Measurements from ENCODE around the gene TMEM25. TPM values are rescaled to one million over a fixed set of nuclear protein-coding genes. Genes with fewer than 3 reads are reported as not detected.
"Not testable (repeated sequence)": the region's sequence is repeated elsewhere in the genome, so short reads cannot be mapped to it uniquely, and the experiment has no call there.

The TMEM25 gene
- polyA plus RNA-seq, 1 donor: 22.1 TPM

GRCh38 chr11:118532852-118533768 lies 2.1 kb downstream of the TMEM25 start:
- no peak for DNase-seq

GRCh38 chr11:118533769-118534729 lies 3.1 kb downstream of the TMEM25 start:
- no peak for DNase-seq

DNA sequence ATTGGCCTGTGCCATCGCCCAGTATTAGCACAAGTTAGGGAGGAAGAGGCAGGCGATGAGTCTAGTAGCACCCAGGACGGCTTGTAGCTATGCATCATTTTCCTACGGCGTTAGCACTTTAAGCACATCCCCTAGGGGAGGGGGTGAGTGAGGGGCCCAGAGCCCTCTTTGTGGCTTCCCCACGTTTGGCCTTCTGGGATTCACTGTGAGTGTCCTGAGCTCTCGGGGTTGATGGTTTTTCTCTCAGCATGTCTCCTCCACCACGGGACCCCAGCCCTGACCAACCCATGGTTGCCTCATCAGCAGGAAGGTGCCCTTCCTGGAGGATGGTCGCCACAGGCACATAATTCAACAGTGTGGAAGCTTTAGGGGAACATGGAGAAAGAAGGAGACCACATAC lies 4.3 kb downstream of the TMEM25 start:
- no peak for DNase-seq

DNA sequence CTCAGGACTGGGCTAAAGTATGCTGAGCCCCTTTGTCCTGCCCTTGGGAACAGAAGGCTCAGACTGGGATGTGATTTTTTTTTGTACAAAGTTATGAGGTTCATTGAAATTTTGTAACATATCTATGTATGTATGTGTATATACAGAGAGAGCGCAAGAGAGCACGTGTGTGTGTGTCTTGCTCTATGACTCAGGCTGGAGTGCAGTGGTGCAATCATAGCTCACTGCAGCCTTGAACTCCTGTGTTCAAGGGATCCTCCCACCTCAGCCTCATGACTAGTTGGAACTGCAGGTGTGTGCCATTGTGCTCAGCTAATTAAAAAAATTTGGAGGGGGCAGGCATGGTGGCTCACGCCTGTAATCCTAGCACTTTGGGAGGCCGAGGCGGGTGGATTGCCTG lies 5.7 kb downstream of the TMEM25 start:
- no peak for DNase-seq

DNA sequence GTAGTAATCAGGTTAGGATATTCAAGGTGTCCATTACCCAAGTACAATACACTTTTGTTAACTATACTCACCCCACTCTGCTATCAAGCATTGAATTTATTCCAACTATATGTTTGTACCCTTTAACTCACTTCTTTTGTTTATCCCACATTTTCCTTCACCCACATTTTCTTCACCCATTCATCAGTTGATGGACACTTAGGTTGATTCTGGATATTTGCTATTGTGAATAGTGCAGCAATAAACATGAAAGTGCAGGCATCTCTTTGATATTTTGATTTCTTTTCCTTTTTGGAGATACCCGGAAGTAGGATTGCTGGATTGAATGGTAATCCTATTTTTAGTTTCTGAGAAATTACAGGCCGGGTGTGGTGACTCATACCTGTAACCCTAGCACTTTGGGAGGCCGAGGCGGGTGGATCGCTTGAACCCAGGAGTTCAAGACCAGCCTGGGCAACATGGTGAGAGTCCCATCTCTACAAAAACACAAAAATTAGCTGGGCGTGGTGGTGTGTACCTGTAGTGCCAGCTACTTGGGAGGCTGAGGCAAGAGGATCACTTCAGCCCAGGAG lies 6.5 kb downstream of the TMEM25 start:
- no peak for DNase-seq

GRCh38 chr11:118544010-118544646 lies 13.1 kb downstream of the TMEM25 start:
- no peak for DNase-seq

GRCh38 chr11:118544647-118545010 lies 13.6 kb downstream of the TMEM25 start:
- DNase-seq: no peak

DNA sequence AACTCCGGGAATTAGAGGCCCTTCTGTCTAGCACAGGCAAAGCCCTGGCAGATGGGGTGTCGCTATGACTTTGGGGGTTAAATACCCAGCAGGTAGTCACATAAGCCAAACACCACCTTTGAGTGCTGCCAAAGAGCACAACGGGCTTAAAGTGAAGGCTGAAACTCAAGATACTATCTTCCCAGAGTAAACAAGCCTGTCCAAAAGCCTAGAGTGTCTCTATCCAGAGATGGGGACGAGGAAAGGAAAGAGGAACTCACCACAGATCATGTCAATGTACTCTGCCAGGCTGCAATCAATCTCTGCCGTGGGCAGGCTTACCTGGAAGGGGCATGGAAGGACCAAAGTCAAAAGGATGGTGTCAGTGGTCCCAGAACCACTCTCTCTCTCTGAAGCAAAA lies 14.5 kb downstream of the TMEM25 start:
- no peak for DNase-seq

DNA sequence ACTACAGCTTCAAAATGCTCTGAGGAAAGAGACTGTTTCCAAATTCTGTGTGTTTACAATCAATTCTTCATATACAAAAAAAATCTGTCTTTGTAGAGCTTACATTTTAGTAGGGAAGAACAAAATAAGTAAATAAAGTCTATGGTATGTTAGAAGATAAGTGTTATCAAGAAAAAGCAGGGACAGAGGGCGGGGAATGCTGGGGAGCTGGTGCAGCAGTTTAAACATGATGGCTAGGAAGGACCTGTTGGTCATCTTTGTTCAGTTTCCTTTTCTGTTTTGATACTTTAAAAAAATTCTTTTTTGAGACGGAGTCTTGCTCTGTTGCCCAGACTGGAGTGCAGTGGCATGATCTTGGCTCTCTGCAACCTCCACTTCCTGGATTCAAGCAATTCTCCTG lies 16.1 kb downstream of the TMEM25 start:
- no peak for DNase-seq

DNA sequence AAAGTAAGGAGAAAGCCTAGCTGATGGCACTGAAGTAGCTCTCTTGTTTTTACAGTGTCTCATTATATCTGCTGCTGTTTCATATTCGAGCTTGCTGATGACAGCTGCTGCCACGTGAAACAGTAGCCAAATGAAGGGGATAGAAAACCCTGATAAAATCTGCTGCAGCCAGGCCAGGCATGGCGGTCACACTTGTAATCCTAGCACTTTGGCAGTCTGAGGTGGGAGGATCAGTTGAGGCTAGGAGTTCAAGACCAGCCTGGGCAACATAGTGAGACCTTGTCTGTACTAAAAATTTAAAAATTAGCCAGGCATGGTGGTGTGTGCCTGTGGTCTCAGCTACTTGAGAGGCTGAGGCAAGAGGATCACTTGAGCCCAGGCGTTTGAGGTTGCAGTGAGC lies 21.3 kb downstream of the TMEM25 start:
- no peak for DNase-seq

DNA sequence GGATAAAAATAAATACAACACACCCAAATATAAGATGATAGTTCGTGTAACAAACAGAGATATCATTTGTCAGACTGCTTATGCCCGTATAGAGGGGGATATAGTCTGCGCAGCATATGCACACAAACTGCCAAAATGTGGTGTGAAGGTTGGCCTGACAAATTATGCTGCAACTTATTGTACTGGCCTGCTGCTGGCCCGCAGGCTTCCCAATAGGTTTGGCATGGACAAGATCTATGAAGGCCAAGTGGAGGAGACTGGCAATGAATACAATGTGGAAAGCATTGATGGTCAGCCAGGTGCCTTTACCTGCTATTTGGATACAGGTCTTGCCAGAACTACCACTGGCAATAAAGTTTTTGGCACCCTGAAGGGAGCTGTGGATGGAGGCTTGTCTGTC lies 29.8 kb downstream of the TMEM25 start:
- no peak for DNase-seq

DNA sequence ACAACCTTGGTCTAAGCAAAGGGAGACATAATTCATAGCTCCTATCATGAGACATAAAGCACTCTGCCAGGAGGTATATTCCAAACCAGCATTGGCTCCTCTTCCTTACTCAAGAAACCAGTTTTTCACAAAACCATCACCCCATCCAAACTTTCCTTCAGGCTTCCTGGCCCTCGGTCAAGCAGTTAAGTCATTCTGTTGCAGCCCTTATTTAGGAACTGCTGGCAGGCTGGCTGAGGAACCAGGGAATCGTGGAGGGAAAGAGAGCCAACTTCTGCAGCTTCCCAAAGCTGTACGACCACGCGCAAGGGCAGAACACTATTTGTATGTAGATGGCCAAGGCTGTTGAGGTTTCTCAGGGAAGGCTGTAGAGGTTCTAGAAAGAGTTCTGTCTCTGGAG lies 34.1 kb downstream of the TMEM25 start:
- DNase-seq: peak; percentile 61

- DNase-seq: no peak
These were observed 38.7 kb downstream of the TMEM25 start for GRCh38 chr11:118569670-118570069.

DNA sequence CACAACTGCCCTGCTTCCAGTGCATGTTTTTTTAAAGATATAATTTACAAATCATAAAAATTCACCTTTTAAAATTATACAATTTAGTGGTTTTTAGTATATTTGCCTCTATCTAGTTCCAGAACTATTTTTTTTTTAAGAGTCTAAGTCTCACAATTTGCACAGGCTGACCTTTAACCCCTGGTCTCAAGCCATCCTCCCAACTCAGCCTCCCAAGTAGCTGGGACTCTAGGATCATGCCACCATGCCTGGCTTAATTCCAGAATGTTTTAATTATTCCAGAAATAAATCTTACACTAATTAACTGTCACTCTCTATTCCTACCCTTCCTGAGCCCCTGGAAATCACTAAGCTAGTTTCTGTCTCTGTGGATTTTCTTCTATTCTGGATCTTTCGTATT lies 39.8 kb downstream of the TMEM25 start:
- DNase-seq: no peak

- not testable (repeated sequence) for DNase-seq
These were observed 40.7 kb downstream of the TMEM25 start for GRCh38 chr11:118571701-118572060.

- DNase-seq: peak; percentile 86
These were observed 41.3 kb downstream of the TMEM25 start, which contains the start of gene ARCN1 for GRCh38 chr11:118572061-118572980. Gene ARCN1 (plus strand): TSS chr11:118572409. CDS start chr11:118572548, 139 bp downstream.

GRCh38 chr11:118572981-118573550 lies 42.1 kb downstream of the TMEM25 start:
- peak; percentile 55 for DNase-seq

DNA sequence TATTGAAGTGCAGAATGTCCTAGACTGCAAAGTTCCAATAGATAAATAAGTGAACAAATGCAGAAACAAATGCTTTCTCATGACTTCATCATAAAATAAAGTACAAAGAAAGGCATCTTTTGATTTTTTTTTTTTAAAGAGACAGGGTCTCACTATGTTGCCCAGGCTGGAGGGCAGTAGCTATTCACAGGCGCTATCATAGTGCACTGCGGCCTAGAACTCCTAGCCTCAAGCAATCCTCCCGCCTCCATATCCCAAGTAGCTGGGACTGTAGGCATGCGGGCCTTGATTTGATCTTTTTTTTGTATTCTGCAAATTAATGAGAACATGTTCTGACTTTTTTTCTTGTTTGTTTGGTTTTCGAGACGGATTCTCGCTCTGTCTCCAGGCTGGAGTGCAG lies 43.6 kb downstream of the TMEM25 start:
- no peak for DNase-seq

GRCh38 chr11:118577995-118578394 lies 47.0 kb downstream of the TMEM25 start:
- not testable (repeated sequence) for DNase-seq

GRCh38 chr11:118581057-118581456 lies 50.1 kb downstream of the TMEM25 start:
- no peak for DNase-seq

All from hindlimb muscle (tissue), 1 donor.